Measurements from ENCODE around the gene SIPA1. TPM values are rescaled to one million over a fixed set of nuclear protein-coding genes. Genes with fewer than 3 reads are reported as not detected.
"Not testable (repeated sequence)": the region's sequence is repeated elsewhere in the genome, so short reads cannot be mapped to it uniquely, and the experiment has no call there.

SIPA1 gene
- total RNA-seq, 2 experiments from 2014 or later: 172 to 180 TPM

DNA sequence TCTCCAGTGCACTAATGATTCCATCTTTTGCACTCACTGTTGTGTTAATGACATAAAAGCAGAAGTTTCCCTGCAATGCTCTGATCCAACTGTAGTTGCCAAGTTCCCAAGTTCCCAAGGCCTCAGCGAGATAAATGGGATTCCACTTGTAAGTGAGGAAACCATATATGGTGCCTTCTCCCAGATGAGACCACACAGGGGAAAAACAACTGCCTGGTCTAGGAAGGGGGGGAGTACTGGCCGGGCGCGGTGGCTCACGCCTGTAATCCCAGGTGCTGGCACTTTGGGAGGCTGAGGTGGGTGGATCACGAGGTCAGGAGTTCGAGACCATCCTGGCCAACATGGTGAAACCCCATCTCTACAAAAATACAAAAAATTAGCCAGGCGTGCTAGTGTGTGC, 48.1 kb downstream of the SIPA1 start:
- Mint-ChIP-seq H3K4me3 (no peak overlapping the region), H3K27me3 (peaks cover 2% of the 10 kb centered on the region), H3K4me1 (ENCODE audit: low read depth) (no peaks in the 10 kb centered on the region), H3K9me3 (no peaks in the 10 kb centered on the region), H3K36me3 (ENCODE audit: low read depth) (no peaks in the 10 kb centered on the region), H3K27ac (no peak overlapping the region)
- DNase-seq: no peak
- no peak for TF ChIP-seq CTCF (IDR thresholded peaks at IDR 0.05)
- CTCF ChIA-PET: no interaction called here
- intact Hi-C loops (cut with micrococcal nuclease): no loop called here
- no peak for ATAC-seq
- POLR2A ChIA-PET: interaction anchor here (0.6 kb wide), 1 partner anchor 76 kb away, joined by 3 read pairs; no protein-coding TSS in a partner anchor

DNA sequence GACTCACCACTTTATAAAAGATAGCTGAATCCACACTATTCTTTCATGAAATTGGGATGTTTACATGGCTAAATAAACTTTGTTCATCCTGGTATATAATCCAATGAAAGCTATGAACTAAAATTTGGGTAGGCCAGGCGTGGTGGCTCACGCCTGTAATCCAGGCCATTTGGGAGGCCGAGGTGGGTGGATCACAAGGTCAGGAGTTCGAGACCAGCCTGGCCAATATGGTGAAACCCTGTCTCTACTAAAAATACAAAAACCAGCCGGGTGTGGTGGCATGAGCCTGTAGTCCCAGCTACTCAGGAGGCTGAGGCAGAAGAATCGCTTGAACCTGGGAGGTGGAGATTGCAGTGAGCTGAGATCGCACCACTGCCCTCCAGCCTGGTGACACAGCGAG, 53.9 kb downstream of the SIPA1 start:
- ChIA-PET POLR2A (interaction anchor here (0.6 kb wide), 2 partner anchors 158 to 493 kb away, joined by 3 to 4 read pairs; no protein-coding TSS in a partner anchor), CTCF (interaction anchor here (1.2 to 1.5 kb wide), 2 partner anchors 20 to 89 kb away, joined by 3 to 4 read pairs; partner anchors contain the start of gene AP5B1)
- H3K4me1 Mint-ChIP-seq (ENCODE audit: low read depth); H3K27ac Mint-ChIP-seq; H3K27me3 Mint-ChIP-seq; H3K4me3 Mint-ChIP-seq; ATAC-seq; H3K9me3 Mint-ChIP-seq; intact Hi-C loops (cut with micrococcal nuclease); H3K36me3 Mint-ChIP-seq (ENCODE audit: low read depth); DNase-seq: not testable (repeated sequence)

DNA sequence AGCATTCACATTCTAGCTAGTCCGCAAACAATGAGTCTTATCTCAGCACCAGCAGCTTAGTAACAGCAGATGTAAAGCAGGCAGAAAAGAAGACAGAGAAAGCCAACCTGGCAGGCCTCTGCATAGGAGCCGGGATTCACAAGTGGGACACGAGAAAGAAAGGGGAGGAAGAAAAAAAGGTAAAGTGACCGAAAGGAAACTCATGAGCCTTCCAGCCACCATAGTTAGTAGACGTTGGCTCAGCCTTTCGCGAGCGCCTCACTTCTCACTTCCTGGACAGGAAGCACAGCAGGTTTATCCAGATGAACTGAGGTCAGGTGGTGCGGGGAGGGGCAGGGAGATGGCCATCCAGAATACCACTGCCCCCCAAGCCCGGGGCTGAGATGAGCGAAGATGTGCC, 54.5 kb downstream of the SIPA1 start:
- no peak for ATAC-seq
- intact Hi-C loops (cut with micrococcal nuclease): no loop called here
- Mint-ChIP-seq H3K9me3 (no peaks in the 10 kb centered on the region), H3K36me3 (ENCODE audit: low read depth) (no peaks in the 10 kb centered on the region), H3K4me3 (no peak overlapping the region), H3K27me3 (no peaks in the 10 kb centered on the region), H3K27ac (no peak overlapping the region), H3K4me1 (ENCODE audit: low read depth) (no peaks in the 10 kb centered on the region)
- ChIA-PET CTCF (interaction anchor here (1.2 to 1.5 kb wide), 2 partner anchors 20 to 88 kb away, joined by 3 to 4 read pairs; partner anchors contain the start of gene AP5B1), POLR2A (interaction anchor here (0.6 kb wide), 2 partner anchors 158 to 493 kb away, joined by 3 to 4 read pairs; no protein-coding TSS in a partner anchor)
- TF ChIP-seq CTCF (IDR thresholded peaks at IDR 0.05): no peak
- DNase-seq: no peak

GRCh38 chr11:65695459-65696241, 57.7 kb downstream of the SIPA1 start:
- ChIA-PET CTCF (interaction anchor here (1.0 to 1.7 kb wide), 3 partner anchors 10 to 349 kb away, joined by 3 to 8 read pairs (median 4); no protein-coding TSS in a partner anchor), POLR2A (no interaction called here)
- Mint-ChIP-seq H3K36me3 (ENCODE audit: low read depth) (no peaks in the 10 kb centered on the region), H3K27ac (no peak overlapping the region), H3K27me3 (no peaks in the 10 kb centered on the region), H3K4me3 (no peak overlapping the region), H3K4me1 (ENCODE audit: low read depth) (no peaks in the 10 kb centered on the region), H3K9me3 (no peaks in the 10 kb centered on the region)
- no peak for TF ChIP-seq CTCF (IDR thresholded peaks at IDR 0.05)
- no peak for ATAC-seq
- intact Hi-C loops (cut with micrococcal nuclease): no loop called here
- no peak for DNase-seq

DNA sequence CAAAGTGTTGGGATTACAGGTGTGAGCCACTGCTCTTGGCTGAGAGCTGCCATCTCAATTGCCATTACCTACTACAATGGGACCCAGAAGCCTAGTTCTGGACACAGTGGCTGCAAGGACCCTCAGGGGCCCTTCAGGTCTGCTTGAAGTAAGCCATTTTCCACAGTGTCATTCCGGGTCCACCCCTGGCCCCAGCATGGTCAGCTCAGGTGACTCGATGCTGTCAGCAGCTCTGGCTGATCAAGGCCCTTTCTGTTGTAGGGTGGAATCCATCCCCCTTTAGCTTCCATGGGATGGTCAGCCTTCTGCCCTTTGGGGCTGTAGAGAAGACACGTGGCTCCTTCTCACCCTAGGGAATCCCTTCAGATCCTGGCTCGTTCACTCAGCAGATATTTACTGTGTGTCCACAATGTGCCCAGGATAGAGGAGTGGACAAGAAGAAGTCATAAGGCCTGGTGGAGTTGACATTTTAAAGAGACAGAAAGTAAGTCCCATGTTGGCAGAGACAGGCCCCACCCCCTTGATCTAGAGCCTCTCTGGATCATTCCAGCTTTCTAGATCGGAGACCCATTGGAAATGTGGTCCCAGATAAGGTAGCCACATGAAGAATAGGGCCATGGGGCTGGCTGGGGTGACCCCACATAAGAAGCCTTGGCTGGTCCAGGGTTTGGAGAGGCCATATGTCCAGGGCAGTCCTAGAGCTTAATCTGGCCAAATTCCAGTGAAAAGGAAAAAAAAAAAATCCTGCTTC, 59.1 kb downstream of the SIPA1 start:
- Mint-ChIP-seq H3K36me3 (ENCODE audit: low read depth) (no peaks in the 10 kb centered on the region), H3K9me3 (no peaks in the 10 kb centered on the region), H3K27ac (no peak overlapping the region), H3K4me3 (no peak overlapping the region), H3K27me3 (no peaks in the 10 kb centered on the region), H3K4me1 (ENCODE audit: low read depth) (no peaks in the 10 kb centered on the region)
- POLR2A ChIA-PET: no interaction called here
- intact Hi-C loops (cut with micrococcal nuclease): no loop called here
- CTCF ChIA-PET: interaction anchor here (1.0 to 1.4 kb wide), 3 partner anchors 14 to 83 kb away, joined by 3 to 5 read pairs (median 3); no protein-coding TSS in a partner anchor
- TF ChIP-seq CTCF (IDR thresholded peaks at IDR 0.05): no peak
- no peak for DNase-seq
- no peak for ATAC-seq

Measured in activated CD8-positive, alpha-beta T cell treated with anti-CD3 and anti-CD28 coated beads for 36 hours (primary cell).